HEK293 (cell line): ENCODE data around the gene NPAS1.

Source experiments
- CTCF ChIP-seq: fragments of 450-650 bp; formaldehyde crosslinking; IDR thresholded peaks from 2 replicates; pipeline ENCODE4 v1.5.1; 2016; ENCODE audit warnings: missing biosample characterization, missing genetic modification characterization
- KLF10 ChIP-seq: fragments of 450-650 bp; IDR thresholded peaks from 2 replicates; pipeline ENCODE4 v1.5.1; 2018; ENCODE audit warnings: missing biosample characterization, mild to moderate bottlenecking, missing genetic modification characterization
- KLF9 ChIP-seq: fragments of 450-650 bp; formaldehyde crosslinking; IDR thresholded peaks from 2 replicates; pipeline ENCODE4 v1.5.1; 2016; ENCODE audit warnings: missing biosample characterization, missing genetic modification characterization, low read depth
- TCF7L2 ChIP-seq: IDR thresholded peaks from 2 replicates; pipeline ENCODE4 v1.6.1; 2011; ENCODE audit warnings: low read depth, mild to moderate bottlenecking, inconsistent platforms, low read length, moderate library complexity, borderline replicate concordance
- ZNF24 ChIP-seq: fragments of 450-650 bp; formaldehyde crosslinking; IDR thresholded peaks from 2 replicates; pipeline ENCODE4 v1.5.1; 2016; ENCODE audit warnings: missing biosample characterization, missing genetic modification characterization
- ZNF670 ChIP-seq: fragments of 450-650 bp; formaldehyde crosslinking; IDR thresholded peaks from 2 replicates; pipeline ENCODE4 v1.5.1; 2016; ENCODE audit warnings: missing biosample characterization, missing genetic modification characterization, low read depth
- TF ChIP-seq, protein P1 (sequence below): fragments of 450-650 bp; formaldehyde crosslinking; IDR thresholded peaks from 2 replicates; pipeline ENCODE4 v1.5.1; 2016; ENCODE audit warnings: missing biosample characterization, missing genetic modification characterization

DNA sequence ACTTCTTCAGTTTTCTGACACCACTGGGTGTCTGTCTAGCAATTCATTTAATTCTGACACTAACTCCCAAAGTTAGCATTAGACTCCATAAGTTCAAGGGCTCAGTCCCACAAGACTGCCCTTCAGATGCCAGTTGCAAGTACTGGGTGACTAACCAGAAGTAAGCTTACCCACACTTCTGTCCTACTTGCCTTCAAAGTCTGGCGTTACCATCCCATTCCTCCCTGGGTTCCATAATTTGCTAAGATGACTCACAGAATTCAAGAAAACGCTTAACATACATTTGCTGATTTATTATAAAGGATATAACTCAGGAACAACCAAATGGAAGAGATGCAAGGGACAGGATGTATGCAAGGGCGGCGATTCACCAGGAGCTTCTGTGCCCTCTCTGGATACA, 45.5 kb upstream of the NPAS1 start:
- TF ChIP-seq KLF10 (tag by site-specific recombination) (no peak), ZNF24 (tag by site-specific recombination) (no peak), TCF7L2 (no peak), KLF9 (tag by site-specific recombination) (no peak), CTCF (tag by site-specific recombination) (no peak), ZNF670 (tag by site-specific recombination) (no peak)
- TF ChIP-seq, protein P1, sequence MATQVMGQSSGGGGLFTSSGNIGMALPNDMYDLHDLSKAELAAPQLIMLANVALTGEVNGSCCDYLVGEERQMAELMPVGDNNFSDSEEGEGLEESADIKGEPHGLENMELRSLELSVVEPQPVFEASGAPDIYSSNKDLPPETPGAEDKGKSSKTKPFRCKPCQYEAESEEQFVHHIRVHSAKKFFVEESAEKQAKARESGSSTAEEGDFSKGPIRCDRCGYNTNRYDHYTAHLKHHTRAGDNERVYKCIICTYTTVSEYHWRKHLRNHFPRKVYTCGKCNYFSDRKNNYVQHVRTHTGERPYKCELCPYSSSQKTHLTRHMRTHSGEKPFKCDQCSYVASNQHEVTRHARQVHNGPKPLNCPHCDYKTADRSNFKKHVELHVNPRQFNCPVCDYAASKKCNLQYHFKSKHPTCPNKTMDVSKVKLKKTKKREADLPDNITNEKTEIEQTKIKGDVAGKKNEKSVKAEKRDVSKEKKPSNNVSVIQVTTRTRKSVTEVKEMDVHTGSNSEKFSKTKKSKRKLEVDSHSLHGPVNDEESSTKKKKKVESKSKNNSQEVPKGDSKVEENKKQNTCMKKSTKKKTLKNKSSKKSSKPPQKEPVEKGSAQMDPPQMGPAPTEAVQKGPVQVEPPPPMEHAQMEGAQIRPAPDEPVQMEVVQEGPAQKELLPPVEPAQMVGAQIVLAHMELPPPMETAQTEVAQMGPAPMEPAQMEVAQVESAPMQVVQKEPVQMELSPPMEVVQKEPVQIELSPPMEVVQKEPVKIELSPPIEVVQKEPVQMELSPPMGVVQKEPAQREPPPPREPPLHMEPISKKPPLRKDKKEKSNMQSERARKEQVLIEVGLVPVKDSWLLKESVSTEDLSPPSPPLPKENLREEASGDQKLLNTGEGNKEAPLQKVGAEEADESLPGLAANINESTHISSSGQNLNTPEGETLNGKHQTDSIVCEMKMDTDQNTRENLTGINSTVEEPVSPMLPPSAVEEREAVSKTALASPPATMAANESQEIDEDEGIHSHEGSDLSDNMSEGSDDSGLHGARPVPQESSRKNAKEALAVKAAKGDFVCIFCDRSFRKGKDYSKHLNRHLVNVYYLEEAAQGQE (tag by site-specific recombination): no peak
